Fibroblast of skin of scalp (primary cell): ENCODE results near the gene SLC6A12. TPM values are rescaled to one million over a fixed set of nuclear protein-coding genes. Genes with fewer than 3 reads are reported as not detected.
"Not testable (repeated sequence)": the region's sequence is repeated elsewhere in the genome, so short reads cannot be mapped to it uniquely, and the experiment has no call there.

Experiments used
- DNase-seq: peaks from one replicate; pipeline ENCODE4 v3.0.0-alpha.2; 2013
- polyA plus RNA-seq, 2 experiments: library from polyadenylated mRNA; unstranded; fragments of 120-200 nt; gene quantifications; one replicate each; pipeline ENCODE4 v1.2.1, GENCODE V29; 2013; ENCODE audit not compliant: insufficient read length in 2 of 2

The SLC6A12 gene
- polyA plus RNA-seq (2013, experiment 1 of 2; ENCODE audit: insufficient read length): not detected
- 0.22 TPM for polyA plus RNA-seq (2013, experiment 2 of 2; ENCODE audit: insufficient read length)

DNA sequence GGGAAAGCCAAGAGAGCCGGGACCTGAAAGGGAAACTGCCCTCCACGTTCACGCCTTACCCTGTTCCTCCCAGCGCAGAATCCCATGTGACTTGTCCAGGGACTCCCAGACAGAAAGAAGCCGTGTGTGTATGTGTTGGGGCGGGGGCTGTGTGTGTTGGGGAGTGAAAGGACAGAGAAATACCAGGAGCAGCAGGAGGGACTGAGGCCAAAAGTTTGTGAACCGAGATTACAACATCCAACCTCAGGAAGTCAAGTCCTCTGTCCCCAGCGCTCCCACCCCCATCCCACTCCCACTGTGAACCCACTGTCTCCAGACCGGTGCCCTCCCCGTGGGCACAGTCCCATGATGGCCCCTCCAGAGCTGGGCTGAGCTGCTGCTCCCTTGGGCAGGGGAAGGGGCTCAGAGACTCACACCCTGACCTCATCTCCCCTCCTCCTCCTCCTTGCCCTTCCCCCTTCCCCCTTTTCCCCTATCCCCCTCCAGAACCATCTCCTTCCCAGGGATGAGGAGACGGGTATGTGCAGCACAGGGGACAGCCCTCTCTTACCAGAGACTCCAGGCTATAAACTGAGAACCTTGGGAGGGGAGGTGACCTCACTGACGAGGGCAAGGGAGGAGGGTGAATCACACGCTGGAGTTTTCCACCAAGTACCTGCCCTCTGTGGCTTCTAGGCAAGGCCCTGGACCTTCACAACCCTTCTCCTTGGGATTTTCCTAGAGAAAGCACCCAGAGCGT lies at the start of gene SLC6A12:
Gene SLC6A12 (minus strand): TSS at position 155 of the 739 bp plus-strand sequence. CDS start 4,171 bp downstream, outside the sequence.
- no peak for DNase-seq

DNA sequence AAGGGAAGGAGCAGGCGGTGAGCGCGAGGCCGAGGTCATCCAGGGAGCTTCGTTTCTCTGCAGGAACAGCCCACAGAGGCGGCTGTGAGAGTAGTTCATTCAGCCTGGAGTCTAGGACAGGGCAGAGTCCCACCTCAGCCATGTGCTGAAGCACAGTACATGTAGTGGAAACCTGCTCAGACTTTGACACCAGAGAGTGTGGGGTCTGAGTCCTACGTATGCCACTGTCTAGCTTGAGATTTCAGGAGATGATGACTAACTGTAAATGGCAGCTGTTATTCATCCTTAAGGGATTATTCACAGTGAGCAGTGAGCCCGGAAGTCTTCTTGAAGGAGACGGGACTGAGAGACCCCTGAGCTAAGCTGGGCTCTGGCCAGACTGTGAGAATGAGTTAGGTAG lies 49.6 kb upstream of the SLC6A12 start:
- DNase-seq: peak; percentile 29

DNA sequence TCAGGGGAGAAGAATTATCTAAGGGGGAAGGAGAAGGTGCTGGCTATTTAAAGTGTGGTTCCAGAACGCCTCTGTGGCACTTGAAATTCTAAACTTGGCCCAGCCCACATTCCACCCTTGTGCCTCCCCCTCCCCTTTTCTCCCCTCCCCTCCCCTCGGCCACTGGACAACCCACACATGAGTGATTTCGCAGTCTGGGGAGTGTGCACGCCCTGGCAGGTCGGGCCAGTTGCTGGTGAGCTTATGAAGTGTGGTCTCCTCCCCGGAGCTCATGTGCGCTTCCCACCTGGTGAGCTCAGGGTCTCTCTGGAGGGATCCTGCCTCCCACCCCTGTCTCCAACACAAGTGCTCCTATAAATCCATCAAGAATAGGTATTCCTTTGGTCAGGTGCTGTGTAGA lies 48.9 kb upstream of the SLC6A12 start, which contains the start of gene SLC6A13:
Gene SLC6A13 (minus strand): TSS at position 20 of the 400 bp plus-strand sequence. CDS start 2,784 bp downstream, outside the sequence.
- no peak for DNase-seq

DNA sequence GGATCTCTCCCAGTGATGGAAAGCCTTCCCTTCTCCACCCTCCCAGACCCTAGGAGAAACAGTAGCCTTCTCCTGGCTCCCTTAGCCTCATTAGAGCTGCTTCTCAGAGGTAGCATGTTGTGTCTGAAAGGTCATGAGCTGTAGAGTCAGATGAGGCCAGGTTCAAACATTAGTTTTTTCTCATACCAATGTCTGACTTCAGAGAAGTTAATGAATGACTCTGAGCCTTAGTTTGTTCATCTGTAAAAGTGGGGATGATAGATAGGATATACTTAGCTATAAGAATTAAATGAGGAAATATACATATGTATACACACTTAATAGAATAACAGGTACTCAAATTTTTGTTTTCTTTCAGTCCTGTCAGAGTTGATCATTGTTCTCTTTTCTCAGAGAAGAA lies 48.2 kb upstream of the SLC6A12 start:
- no peak for DNase-seq

DNA sequence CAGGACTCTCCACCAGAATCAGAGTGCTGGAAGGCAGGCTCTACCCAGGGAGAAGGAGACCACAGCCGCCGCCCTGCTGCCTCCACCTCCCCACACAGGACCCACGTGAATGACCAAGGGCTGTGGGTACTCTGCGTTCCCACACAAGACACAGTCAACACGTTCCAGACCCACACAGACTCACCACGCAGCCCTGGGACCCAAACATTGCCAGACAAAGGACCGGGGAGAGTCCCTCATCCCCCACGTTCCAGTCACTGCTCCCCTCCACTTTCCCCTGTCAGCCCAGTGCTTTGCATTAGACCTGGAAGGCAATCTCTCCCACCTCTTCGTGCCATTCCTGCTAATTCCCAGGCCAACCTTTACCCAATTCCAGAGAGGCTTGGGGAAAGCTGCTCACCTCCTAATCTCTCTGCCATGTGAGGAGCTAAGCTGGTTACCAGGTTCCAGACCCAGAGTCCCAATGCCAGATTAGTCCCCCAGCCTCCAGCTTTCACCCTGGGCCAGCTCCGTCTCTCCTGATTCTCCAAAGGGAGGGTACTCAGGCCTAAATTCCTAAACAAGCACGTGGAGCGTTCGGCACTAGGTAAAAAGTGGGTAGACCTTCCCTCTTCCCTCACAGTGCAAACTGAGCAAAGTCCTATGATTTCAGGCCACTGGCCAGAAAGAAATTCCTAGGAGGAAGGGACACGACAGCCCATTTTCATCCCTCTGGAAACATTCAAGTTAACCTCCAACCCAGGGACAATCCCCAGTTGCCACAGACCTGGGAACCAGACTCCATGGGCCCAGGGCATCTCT lies 43.8 kb upstream of the SLC6A12 start:
- no peak for DNase-seq

DNA sequence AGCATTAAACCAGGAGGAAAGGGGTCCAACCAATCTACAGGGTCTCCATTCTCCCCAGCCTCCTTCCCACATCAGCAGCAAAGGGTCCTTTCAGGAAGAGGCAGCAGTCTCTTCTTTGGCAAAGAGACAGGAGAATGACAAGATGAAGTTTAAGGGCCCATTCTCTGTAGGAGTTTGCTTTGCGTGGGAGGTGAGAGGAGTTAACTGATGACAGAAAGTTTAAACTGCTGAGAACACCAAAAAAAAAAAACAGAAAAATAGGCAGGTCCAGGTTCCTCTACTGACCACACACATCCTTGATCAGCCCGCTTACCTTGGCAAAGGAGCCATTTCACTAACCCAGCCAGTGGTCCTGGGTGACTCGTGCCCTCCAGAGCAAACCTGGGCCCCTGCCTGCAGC lies 43.0 kb upstream of the SLC6A12 start:
- DNase-seq: no peak

DNA sequence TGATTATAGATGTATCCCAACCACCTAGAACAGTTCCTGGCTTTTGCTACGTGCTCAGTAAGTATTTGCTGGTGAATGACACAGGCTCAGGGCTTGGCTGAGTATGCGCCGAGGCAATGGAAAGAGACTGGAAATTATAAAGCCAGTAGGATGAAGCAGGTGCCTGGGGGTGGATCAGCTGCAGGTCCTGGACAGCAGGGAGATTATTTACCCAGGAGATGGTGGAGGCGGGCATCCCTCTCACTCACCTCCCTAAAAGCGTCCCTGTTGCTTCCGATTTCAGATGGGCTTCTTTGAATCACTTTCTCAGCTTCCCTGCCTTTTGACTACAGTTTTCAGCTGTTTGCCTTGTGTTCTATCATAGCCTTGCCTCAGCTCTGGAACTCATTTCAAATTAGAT lies 42.3 kb upstream of the SLC6A12 start:
- DNase-seq: no peak

DNA sequence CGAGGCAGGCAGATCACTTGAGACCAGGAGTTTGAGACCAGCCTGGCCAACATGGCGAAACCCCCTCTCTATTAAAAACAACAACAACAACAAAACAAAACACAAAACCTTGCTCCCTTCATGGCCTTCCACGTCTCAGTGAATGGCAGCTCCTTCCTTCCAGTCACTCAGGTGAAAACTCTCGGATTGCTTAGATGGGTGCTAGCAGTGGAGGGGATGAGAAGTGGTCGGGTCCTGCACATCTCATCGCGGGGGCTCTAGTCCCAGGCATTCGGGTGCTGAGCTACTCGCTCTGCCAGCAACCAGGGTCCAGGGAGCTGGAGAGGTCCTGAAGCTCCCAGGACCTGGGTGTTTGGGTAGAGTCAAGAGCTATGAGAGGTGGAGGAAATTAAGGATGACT lies 41.0 kb upstream of the SLC6A12 start:
- DNase-seq: no peak

DNA sequence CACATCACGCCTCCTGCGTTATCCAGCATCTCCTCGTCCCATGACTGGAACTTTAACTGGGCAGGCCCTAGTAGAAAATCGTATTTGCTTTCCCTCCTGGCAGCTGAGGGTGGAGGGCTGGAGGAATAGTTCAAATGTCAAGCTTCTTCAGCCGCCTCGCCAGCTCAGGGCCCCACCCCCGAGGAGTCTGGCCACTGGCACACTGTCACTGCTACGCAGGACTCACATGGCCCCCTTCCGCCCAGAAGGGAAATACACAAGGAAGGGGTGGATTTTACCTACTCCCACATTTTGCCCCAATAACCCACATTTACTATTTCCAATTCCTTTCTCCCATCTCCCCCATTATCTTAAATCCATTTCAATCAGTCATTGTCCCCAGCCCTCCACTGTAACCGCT lies 40.1 kb upstream of the SLC6A12 start:
- DNase-seq: no peak

DNA sequence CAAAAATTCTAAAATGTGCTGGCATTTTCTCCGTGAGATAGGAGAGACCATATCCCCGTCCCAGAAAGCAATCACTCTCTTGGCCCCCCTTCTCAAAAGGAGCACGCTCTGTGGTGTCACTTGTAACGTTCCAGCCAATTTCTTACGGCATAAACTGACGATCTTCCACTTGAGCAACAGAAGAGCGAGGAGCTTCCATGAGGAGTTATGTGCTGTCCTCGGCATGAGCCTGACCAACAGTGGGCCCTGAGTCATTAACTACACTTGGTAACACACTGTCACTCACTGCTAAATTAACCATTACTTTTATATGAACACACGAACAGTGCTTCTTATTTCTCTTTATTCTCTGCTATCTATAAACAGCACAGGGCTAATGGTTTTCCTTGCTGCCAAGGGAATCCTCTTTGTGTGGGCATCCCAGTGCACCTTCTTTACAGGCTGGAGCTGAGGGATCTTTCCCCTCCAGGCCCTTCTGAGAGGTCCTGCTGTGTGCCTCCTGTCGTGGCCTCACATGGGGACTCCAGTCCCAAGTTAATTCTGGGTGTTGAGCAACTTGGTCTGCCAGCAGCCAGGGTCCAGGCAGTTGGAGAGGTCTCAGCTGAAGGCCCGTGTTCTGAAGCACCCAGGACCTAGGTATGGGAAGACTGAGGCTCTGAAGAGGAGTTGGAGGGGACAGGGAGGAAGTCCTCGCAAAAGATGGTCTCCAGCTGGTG lies 39.3 kb upstream of the SLC6A12 start:
- no peak for DNase-seq

DNA sequence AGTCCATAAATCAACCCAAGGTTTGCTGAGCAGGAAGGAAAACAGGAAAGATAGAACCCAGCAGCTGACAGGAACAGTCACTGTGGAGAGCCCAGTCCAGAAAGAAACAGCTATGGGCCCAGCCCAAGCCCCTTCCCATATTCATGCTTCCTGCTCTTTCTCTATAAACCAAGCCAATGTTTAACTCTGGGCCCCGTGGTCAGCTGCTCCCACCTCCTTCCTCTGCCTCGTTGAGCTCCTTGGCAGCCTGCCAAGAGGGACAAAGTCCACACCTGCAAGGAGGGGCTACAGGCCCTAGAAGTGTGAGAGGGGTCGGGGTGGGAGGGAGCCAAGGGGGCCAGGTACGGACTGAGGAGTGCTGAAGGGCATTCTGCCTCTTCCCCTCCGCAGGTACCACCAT lies 38.7 kb upstream of the SLC6A12 start:
- DNase-seq: no peak

DNA sequence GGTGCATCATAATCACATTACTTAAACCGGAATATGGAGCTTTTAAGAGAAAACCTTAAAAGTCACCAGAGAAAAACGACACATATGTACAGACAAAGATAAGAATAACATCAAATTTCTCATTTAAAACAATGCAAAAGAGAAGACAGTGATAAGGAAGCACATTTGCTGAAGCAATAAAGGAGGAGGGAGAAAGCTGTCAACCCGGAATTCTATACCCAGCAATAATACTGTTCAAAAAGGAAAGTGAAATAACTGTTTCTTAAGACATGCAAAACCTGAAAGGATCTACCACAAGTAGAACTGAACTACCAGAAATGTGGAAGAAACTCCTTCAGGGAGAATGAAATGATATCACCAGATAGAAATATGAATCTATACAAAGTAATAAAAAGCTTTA lies 33.3 kb upstream of the SLC6A12 start:
- no peak for DNase-seq

DNA sequence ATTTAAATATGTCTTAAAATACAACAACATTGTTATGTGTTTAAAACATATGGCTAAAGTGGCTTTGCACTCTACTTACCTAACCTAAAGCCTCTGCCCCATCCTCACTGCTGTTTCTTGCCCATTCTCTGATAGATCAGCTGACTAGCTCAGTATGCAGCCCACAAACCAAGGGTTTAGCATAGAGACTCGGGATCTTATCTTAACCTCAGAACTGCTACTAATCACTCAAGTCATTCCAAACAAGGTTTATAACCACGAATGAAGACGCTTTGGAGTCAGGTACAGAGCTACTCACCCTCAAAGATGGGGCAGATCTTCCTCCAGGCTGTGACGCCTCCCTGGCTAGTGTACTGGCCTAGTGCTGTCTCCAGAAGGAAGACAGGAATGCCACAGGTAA lies 29.4 kb upstream of the SLC6A12 start:
- no peak for DNase-seq

DNA sequence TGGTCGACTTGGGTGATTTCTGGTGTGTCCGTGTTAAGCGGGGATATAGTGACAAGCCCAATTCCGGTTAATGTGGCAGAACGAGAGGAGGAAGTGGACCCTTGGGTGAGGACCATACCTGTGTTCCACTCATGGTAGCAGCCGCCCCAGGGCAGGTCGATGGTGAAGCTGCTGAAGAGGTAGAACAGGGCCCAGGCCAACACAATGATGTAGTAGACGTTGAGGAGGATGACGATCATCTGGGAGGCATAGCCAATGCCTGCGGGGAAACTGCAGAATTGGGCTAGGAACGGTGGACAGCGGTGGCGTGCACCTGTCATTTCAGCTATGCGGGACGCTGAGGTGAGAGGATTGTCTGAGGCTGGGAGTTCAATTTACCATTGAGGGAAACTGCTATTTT lies 28.5 kb upstream of the SLC6A12 start:
- no peak for DNase-seq

DNA sequence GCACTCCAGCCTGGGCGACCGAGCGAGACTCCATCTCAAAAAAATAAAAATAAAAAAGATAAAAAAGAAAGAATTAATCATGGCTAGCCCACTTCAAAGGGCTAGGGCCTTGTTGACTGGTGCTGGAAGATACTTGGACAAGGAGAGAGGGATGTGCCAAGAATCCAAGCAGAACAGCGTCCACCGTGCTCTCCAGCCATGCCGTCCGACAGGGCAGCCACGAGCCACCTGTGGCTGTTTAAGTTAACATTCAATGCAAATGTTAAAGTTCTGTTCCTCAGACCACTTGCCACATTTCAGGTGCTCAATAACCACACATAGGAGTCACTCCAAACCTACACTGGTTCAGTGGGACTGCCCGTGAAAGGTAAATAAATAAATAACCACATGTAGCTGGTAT lies 27.3 kb upstream of the SLC6A12 start:
- no peak for DNase-seq

DNA sequence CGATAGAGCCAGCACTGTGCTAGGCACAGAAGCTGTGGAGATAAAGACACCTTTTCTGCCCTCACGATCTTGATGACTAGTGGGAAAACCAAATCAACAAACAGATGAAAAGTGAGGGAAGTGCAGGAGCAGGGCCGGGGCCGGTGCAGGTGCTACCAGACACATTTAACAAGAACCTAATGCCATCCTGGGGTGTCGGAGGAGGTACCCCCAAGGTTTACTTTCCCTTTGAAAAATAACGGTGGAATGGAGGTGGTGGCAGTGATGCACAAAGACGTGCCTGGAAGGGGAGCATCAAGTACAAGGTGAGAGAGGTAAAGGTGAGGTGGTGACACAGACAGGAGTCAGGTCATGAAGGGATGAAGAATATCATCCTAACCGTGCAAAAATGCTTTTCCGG lies 26.6 kb upstream of the SLC6A12 start:
- DNase-seq: no peak

DNA sequence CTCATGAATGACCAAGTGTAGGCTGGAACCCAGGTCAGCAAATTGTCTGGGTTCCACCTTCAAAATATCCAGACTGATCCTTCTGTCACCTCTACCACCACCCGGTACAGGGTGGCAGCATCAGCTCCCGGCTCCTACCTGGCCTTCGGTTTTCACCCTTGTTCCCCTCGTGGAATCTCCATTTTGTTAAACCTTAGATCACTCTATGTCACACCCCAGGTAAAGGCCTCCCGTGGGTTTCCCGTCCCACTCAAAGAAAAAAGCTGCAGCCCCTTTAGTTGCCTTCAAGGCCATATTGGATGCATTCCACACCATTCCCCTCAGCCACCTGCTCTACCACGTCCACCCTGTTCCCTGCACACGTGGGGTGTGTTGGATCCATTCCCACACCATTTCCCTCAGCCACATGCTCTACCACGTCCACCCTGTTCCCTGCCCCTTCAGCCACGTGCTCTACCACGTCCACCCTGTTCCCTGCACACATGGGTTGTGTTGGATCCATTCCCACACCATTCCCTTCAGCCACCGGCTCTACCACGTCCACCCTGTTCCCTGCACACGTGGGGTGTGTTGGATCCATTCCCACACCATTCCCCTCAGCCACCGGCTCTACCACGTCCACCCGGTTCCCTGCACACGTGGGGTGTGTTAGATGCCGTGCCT lies 24.9 kb upstream of the SLC6A12 start:
- no peak for DNase-seq

DNA sequence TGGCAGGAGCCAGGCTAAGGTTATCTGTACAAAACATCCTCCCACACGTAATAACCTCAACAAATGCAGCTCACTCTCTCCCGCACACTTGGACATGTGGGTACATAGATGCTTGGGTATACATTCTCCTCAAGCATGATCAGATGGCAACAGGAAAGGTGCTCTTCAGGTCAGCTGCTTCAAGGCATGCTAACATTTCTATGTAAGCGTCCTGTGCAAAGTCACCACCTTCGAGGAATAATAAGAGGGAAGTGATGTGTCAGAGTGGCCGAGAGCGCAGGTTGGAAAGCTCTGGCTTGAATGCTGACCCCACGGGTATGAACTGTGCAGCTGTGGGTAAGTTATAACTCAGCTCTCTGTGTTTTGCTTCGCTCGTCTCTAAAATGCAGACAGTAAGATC lies 24.2 kb upstream of the SLC6A12 start:
- DNase-seq: no peak

DNA sequence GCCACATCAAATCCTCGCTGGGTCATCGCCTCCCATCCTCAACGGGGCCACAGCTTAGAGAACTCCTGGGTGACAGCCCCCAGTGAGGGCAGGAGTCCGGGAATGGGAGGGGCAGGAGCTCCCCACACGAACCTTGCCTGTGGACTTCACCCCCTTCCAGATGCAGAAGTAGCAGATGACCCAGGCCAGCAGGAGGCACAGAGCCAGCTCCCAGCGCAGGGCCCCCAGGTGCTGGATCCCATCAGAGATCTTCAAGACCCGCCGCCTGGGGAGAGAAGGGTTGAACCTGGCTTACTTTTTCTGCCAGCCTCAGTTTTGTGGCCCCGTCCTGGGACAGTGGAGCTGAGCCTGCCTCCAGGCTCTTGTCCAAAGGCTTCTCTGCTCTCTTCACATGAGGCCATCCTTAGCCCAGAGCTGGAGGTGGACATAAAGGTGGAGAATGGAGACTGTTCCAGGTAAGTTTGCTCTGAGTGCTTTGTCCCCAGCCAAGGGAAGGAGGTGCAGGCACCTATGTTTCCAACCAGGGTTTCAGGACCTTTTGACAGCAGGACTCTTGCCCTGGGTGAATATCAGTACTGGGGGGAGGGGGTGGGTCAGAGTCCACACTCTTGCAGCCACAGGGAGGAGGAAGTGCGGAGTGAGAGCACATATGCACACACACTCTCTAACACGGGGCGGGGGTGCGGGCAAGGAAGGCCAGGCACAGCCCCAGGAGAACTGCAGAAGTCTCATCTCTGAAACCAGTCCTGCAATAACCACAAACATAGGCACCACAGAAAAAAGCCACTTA lies 23.3 kb upstream of the SLC6A12 start:
- no peak for DNase-seq

DNA sequence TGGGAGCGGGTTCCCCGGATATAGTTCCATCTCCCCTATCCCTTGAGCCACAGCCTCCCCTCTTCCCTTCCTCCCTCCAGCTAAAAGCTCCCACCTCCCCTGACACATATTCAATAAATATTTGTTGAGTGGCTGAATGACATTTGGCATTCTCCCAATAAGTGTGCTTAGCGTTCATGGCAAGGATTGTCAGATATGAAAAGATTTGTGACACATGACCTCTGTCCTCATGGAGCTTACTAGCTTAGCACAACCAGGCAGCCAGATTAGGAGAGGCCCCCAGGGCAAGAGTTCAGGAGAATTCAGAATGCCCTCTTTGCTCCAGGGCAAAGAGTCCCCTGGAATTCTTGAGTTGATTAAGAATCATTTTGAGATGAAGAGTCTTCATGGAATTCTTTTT lies 22.5 kb upstream of the SLC6A12 start:
- DNase-seq: no peak

DNA sequence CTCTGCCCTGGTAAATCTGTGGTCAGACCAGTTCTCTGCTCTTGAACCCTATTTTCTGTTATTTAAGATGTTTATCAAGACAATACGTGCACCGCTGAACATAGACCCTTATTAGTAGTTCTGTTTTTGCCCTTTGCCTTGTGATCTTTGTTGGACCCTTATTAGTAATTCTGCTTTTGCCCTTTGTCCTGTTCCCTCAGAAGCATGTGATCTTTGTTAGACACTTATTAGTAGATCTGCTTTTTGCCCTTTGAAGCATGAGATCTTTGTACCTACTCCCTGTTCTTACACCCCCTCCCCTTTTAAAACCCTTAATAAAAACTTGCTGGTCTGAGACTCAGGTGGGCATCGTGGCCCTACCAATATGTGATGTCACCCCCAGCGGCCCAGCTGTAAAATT lies 22.0 kb upstream of the SLC6A12 start:
- not testable (repeated sequence) for DNase-seq
